SU-DHL-6 (cell line): ENCODE measurements around the gene EXOC4.

Experiments
- EZH2phosphoT487 ChIP-seq: fragments of 200-600 bp; sonication (generic), shearing (Covaris generic); conservative IDR thresholded peaks from 2 replicates; pipeline ENCODE4 v1.6.1; 2018; ENCODE audit warnings: mild to moderate bottlenecking, antibody characterized with exemption, low read length, moderate library complexity, mixed read lengths
- TF ChIP-seq, protein P1 (sequence below): fragments of 200-600 bp; sonication (generic); IDR thresholded peaks from one replicate; pipeline ENCODE4 v1.5.1; 2017; ENCODE audit warnings: antibody characterized with exemption, mild to moderate bottlenecking, low read length, moderate library complexity; ENCODE audit not compliant: insufficient read depth, poor library complexity, severe bottlenecking

DNA sequence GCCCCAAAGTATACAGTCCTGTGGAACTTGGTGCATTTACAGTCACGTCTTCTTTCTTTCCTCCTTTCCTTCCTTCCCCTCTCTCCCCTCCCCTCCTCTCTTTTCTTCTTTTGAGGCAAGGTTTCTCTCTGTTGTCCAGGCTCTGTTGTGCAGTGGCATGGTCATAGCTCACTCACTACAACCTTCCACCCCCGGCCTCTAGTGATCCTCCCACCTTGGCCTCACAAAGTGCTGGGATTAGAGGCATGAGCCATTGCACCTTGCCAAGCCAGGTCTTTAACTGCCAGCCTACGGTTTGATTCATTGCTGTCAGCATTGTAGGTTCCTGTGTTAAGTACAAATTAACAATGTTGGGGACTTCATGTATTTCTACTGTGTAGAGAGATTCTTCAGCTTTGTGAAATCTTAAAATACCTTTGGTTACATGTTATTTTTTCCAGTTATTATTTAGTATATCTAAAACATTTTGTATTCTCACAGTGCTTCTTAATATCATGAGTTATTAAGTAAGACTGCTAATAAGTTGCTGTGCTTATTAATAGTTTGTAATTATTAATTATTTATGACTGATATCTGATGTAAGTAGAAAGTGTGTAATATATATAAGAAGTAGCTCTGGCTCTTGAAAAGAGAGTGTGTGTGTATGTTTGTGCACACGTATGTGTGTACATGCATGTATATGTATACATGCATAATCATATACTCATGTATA, 320.8 kb downstream of the EXOC4 start:
- no peak for TF ChIP-seq EZH2phosphoT487
- TF ChIP-seq, protein P1, sequence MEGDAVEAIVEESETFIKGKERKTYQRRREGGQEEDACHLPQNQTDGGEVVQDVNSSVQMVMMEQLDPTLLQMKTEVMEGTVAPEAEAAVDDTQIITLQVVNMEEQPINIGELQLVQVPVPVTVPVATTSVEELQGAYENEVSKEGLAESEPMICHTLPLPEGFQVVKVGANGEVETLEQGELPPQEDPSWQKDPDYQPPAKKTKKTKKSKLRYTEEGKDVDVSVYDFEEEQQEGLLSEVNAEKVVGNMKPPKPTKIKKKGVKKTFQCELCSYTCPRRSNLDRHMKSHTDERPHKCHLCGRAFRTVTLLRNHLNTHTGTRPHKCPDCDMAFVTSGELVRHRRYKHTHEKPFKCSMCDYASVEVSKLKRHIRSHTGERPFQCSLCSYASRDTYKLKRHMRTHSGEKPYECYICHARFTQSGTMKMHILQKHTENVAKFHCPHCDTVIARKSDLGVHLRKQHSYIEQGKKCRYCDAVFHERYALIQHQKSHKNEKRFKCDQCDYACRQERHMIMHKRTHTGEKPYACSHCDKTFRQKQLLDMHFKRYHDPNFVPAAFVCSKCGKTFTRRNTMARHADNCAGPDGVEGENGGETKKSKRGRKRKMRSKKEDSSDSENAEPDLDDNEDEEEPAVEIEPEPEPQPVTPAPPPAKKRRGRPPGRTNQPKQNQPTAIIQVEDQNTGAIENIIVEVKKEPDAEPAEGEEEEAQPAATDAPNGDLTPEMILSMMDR: no peak
